GM18507 (cell line): ENCODE results near the gene PLBD2.

ENCODE experiments used
- DNase-seq: peaks from one replicate; pipeline ENCODE4 v3.0.0; 2011; ENCODE audit warnings: low read depth; ENCODE audit not compliant: insufficient read length; ENCODE audit errors: extremely low spot score
- FAIRE-seq: peaks from 2 replicates; lab custom pipeline; 2011; peaks lifted over from hg19 to GRCh38; lab: Jason Lieb, UNC

The PLBD2 gene

DNA sequence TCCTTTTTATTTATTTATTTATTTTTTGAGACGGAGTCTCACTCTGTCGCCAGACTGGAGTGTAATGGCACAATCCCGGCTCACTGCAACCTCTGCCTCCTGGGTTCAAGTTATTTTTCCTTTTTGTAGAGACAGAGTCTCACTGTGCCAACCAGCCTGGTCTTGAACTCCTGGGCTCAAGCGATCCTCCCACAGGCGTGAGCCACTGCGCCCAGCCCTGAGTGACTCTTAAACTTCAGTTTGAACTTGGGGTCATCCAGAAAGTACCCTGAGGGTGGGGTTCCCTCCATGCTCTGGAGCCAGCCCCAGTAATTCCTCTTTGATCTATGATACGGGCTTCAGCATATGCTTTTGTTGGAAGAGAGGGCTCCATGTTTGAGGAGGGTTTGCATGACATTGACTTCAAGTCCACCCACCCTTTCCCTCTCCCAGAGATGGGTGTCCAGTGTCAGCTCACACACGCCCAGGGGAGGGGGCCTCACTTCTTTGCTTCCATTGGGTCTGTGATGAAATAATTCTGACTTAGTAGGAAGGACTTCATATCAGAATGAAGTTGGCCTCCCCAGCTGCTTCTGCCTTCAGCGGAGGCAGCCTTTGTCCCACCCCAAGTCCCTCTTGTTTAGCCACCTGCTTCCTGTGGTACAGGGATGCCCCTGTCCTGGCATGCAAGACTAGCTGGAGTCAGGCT is 33.4 kb downstream of the PLBD2 start:
- FAIRE-seq (no peak), DNase-seq (no peak)

DNA sequence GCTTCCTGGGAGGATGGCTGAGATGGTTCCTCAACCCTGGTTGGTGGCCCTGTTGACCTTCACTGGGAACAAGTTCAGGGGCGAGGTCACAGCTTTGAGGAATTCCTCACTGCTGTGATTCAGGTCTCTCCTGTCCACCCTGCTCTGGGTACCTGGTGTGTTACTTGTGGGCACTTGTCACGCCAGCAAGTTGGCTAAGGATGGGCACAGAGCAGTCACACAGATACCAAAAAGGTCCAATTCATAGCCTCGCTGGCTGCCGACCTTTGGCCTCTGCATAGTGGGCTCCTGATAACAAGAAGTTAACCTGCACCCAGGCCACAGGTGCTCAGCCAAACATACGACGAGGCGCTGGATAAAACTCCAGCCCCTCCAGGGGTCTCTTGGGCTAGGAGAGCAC is 34.1 kb downstream of the PLBD2 start:
- DNase-seq (no peak), FAIRE-seq (no peak)

DNA sequence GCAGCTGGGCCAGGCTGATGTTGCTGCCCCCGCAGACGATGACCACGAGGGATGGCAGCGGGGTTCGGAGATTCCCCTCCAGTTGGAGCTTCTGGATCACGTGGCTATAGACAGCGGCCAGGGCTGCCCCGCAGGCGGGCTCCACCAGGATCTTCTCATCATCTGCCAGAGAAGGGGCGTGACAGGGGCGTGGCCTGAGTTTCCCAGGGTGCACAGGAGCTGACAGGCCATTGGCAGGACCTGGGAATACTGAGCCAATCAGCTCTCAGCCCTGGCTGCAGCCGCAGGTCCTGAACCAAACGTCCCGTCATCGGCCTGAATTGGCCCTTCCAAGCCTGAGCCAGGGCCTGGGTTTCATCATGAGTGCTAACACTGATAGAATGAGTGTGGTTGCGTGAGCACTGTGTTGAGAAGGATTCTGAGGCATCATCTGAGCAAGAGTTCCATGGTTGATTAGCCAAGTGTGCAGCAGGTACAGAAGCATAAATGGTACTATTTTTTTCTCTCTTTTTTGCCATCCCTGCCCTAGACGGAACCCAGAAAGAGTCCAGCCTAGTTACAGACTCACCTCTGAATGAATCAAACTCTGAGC is 34.7 kb downstream of the PLBD2 start:
- peak; percentile 44 for DNase-seq

DNA sequence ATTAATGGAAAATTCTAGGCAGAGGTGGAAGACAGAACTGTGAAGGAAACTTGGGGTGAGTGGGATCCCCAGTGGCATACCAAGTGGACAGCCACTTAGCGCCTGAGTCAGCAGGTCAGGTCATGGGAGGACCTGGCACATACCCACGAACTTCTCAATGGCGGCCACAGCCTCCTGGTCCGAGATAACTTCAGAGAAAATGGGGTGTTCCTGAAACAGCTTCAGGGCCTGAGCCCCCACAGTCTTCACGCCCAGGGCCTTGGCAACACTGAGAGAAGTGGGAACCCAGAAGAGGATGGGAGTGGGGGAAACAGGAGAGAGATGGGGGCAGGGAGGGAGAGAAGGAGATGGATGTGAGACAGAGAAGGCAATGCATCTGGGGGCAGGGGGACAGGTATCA is 35.4 kb downstream of the PLBD2 start:
- no peak for DNase-seq
- FAIRE-seq = no peak

More for the DNA sequence above, 34.7 kb downstream of the PLBD2 start:
- peak; percentile 89 for FAIRE-seq

DNA sequence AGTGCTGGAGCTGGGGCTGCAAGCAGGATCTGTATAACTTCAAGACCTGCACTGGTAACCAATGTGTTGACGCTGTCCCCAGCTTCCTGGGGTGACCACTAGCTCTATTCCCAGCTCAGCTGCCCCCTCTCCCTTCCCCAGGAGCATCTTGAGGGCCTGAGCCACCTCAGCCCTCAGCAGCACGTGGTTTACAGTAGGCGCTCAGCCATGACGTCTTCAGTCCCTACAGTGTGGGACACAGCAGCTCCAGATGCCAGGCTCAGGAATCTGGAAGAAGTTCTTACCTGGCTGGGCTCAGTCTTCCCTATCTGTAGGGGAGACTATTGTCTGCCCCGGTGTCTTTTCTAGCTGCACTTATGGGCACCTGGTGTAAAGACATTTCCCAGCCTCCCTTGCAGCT is 36.7 kb downstream of the PLBD2 start:
- no peak for FAIRE-seq

DNA sequence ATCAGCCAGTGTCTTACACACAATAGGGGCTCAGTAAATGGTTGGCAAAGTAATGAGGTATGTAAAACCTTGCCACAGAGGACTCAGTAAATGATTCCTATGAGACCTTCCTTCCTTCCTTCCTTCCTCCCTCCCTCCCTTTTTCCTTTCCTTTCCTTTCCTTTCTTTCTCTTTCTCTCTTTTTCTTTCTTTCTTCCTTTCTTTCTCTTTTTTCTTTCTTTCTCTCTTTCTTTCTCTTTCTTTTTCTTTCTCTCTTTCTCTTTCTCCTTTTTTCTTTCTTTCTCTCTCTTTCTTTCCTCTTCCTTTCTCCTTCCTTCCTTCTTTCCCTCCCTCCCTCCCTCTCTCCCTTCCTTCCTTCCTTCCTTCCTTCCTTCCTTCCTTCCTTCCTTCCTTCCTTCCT is 37.8 kb downstream of the PLBD2 start:
- FAIRE-seq (no peak), DNase-seq (no peak)

More for the DNA sequence above, 36.7 kb downstream of the PLBD2 start:
- DNase-seq = no peak

DNA sequence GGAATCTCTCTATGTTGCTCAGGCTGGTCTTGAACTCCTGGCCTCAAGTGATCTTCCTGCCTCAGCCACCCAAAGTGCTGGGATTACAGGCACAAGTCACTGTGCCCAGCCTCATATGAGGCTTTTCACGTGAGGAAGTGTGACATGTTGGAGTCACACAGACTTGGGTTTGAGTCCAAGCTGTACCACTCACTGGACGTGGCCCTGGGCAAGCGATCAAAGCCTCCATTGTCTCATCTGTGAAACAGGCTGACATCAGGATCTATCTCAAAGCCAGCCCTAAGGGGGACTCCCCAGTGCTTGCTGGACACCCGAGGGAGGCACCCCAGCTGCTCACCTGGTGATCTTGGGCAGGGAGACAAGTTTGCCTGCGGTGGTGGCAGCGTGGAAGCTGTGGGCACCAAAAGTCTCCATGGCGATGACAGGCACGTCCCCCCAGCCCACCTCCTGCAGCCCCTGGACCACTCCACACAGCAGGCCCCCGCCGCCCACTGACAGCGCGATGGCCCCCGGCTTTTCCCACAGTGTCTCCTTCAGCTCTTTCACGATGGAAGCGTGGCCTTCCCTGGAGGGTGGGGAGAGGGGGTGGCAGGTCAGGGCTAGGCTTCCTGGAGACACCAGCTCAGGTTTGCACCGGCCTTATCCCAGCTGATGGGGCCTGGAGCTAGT is 38.6 kb downstream of the PLBD2 start:
- no peak for DNase-seq
- no peak for FAIRE-seq

DNA sequence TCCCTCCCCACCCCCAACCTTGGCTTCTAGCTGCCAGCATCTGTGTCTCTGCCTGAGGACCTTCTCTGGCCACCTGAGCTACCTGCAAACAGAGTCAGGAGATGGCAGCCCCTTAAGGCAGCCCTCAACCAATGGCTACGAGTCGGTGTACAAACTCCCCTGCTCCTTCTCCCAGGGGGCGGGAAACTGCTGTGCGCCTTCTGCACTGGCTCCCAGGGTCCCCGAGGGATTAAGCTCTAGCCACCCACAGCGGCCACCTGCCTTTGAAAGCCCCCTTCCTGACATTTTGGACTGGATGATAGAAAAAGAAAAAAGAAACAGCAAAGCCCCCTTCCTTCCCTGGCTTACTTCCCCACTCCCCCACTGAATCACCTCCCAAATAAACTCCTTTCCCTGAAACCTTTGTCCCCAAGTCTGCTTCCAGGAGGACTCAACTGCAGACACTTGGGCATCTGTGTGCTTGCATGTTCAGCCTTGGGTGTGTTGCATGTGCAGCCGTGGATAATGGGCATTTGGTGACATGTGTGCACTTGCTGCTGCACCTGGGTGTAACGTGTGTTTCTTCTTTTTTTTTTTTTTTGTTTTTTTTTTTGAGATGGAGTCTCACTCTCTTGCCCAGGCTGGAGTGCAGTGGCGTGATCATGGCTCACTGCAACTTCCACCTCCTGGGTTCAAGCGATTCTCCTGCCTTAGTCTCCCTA is 39.3 kb downstream of the PLBD2 start:
- FAIRE-seq (no peak), DNase-seq (no peak)

DNA sequence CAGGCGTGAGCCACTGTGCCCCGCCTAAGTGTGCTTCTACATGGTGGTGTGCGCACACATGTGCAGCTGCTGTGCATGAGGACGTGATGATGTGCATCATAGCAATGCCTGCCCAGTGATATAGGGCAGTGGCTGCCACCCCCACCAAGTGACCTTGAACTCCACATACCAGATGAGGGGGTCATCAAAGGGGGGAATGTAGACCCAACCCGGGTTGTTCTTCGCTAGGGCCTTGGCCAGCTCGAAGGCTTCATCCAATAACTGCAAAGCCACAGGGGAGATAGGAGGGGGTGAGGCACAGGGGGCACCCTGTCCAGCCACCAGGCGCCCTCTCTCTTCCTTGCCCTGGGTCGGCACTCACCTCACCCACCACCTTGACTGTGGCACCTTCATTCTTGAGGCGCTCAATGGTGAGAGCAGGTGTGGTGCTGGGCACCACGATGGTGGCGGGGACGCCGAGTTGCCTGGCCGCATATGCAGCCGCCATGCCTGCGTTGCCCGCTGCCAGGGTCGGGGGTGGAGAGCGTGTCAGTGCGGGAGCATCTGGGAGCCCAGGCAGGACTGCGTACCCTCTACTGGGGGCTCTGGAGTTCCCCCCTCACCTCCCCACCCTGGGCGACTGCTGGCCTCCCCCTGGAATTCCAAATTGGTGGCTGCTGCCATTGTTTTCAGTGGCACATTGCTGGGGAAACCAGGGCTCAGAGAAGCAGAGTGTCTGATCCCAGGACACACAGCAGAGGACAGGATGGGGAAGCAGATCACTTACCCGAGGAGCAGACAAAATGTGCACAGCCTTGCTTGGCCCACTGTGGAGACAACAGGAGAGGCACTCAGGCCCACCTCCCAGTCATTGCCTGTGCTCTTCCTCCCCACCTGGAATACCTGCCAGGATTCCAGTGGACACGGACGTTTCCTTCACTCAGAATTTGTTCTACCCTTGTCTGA is 40.2 kb downstream of the PLBD2 start:
- DNase-seq = no peak
- FAIRE-seq = no peak

DNA sequence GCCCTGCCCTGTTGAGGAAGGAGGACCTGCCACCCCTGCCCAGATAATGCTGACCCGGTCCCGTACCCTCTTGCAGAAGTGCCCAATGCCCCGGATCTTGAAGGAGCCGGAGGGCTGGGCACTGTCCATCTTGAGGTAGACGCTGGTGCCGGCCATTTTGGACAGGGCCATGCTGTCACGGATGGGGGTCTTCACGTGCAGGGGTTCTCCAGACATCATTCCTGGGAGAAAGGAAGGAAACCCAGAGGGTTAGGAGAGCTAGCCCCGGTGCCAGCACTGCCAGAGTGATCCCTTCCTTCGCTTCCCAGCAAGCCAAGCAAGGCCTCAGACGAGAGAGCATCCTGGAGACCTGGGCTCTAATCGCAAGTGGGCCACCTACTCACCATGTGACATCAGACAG is 41.1 kb downstream of the PLBD2 start:
- FAIRE-seq (no peak), DNase-seq (no peak)

DNA sequence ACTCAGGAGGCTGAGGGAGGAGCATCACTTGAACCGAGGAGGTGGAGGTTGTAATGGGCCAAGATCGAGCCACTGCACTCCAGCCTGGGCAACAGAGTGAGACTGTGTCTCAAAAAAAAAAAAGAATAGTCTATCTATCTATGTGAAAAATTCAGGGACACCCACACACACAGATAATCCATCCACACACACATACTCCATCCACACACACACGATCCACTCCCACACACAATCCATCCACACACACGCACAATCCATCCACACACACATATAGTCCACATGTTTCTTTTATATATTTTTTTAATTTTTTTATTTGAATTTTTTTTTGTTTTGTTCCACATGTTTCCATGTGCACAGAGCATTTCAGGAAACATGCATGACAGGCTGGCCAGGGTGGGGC is 42.0 kb downstream of the PLBD2 start:
- FAIRE-seq (no peak), DNase-seq (no peak)

DNA sequence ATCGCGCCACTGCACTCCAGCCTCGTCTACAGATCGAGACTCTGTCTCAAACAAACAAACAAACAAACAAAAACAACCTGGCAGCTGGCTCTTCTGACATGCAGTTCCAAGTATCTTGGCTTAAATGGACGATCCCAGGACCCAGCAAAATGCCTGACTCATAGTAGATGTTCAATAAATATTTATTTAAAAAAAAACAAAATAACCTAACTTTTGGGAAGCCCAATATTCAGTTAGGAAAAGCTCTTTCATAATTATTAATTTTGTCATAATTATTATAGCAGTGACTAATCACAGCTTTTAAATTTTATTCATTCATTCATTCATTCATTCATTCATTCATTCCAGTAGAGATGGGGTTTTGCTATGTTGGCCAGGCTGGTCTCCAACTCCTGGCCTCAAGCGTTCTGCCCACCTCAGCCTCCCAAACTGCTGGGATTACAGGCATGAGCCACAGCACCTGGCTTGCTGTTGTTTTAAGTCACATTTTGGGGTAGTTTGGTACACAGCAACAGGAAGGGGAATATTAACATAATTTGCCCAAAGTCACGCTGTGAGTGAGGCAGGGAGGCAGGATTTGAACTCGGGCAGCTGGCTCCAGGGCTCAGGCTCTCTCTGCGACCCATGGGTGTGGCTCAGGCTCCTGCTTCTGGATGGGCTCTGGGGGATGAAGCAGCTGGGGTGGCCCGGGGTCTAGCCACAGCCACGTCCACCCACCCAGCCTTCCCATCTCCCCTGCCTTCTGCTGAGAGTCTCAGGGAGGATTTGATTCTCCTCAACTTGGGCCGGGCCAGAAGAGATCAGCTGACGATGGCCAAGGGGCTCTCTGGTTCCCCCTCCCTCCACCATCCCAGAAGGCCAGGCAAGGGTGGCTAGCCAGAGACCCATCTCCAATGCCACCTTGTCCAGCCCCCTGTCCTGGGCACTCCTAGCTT is 42.9 kb downstream of the PLBD2 start:
- DNase-seq (no peak), FAIRE-seq (no peak)

DNA sequence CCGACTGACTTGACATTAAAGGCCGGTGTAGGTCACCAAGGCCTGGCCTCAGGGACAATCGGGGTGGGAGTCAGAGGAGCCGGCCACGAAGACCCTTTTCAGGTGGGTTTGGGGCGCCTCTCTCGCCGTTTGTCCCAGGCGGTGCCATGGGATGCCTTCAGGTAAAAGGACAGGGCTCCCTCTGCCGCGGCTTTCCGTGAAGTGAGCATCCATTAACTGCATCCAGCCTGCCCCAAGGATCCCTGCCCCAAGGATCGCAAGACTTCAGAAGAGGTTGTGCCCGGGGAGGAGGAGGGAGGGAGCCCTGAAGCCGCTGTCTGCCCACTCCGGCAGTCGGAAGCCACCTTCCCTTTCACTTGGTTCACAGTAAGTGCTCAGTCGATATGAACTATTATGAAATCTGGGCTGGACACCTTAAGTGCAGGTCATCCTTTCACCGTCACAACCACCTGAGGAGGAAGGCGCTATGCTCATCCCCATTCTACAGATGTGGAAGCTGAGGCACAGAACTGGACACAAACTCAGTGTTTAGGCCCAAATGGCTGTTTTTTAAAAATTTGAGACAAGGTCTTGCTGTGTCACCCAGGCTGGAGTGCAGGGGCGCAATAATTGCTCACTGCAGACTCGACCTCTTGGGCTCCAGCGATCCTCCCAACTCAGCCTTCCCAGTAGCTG is 44.3 kb downstream of the PLBD2 start:
- DNase-seq (no peak), FAIRE-seq (no peak)

DNA sequence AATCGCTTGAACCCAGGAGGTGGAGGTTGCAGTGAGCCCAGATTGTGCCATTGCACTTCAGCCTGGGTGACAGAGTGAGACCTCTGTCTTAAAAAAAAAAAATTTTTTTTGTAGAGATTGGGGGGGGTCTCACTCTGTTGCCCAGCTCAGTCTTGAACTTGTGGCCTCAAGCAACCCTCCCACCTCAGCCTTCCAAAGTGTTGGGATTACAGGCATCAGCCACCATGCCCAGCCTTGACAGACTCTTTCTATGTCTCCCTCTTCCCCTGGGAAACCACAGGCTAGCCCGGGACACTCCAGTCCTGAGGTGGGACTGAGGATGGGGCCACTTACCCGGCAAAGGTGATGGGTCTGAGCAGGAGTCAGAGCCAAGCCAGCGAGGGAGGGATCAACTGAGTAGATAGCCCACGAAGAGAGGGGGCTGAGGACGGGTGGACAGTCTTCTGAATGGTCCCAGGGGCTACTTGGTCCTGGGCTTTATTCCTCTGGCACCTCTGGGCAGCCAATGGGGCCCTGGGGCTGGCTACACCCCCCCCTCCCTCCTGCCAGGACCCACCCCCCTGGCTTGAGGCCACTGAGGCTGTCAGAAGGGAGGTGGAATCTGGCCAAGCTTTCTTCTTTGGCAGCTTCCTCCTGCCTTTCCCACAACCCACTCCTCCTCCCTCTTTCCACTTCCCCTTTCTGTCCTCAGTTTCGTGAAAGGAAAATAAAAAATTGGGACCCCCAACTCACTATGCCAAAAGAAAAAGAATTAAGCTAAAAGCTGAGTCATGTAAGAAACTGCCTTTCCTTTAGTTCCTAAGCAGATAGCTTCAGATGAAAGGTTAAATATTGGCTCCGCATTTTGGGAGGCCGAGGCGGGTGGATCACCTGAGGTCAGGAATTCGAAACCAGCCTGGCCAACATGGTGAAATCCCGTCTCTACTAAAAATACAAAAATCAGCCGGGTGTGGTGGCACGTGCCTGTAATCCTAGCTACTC is 45.3 kb downstream of the PLBD2 start, which contains the start of gene SDS:
TSS of gene SDS (minus strand) at position 453 of the 981 bp plus-strand sequence. CDS start 4,179 bp downstream, outside the sequence.
- FAIRE-seq (no peak), DNase-seq (no peak)

DNA sequence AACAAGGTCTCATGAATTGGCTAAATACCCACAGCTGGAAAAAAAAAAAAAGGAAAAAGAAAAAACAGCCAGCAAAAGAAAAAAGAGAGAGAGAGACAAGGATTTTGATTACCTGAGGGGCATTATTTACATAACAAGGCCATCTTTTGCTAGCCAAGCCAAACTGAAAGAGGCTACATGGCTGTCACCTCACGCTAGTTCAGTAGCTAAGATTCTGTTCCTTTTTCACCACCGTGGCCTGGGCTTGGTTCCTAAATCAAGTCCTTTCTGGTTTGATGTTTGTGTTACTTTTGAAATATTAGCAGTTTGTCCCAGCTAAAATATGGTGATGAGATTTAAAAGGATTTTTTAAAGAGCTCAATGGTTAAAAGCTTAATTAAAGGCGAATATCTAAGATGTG is 47.3 kb downstream of the PLBD2 start:
- FAIRE-seq = peak; percentile 38
- no peak for DNase-seq

DNA sequence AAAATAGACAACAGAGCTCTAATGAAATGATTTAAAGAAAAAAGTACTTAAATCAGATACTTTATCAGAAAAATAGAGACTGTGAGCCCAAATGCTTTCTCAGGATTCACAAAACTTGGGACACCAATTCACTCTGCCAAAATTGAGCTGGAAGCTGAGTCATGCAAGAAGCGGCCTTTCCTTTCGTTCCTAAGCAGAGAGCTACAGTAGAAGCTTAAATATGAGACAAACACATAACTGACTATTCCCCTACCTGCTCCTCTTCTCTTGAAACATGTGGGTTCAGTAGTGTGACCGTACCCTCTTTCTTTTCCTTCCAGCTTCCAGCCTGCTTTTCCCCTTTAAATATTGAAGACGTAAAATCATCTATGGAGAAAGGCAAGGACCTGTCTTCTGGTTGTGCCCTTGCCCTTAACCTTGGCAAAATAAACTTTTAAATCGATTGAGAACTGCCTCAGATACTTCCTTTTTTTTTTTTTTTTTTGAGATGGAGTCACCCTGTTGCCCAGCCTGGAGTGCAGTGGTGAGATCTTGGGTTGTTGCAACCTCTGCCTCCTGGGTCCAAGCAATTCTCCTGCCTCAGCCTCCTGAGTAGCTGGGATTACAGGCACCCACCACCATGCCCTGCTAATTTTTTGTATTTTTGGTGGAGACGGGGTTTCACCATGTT is 49.7 kb downstream of the PLBD2 start:
- DNase-seq (no peak), FAIRE-seq (no peak)
